SK-N-MC (cell line): ENCODE data around the gene TEDC2.

Source experiments
- EZH2 ChIP-seq: fragments of 200-600 bp; sonication (generic); IDR thresholded peaks from one replicate; pipeline ENCODE4 v1.6.1; 2017; ENCODE audit warnings: antibody characterized with exemption
- FOXP2 ChIP-seq: optimal IDR thresholded peaks from 2 replicates; pipeline ENCODE3; 2011; ENCODE audit warnings: mild to moderate bottlenecking, moderate library complexity; ENCODE audit not compliant: insufficient read depth; ENCODE audit errors: extremely low read length, control extremely low read depth
- POLR2AphosphoS5 ChIP-seq: IDR thresholded peaks from 2 replicates; pipeline ENCODE4 v1.6.1; 2012; ENCODE audit warnings: mild to moderate bottlenecking, low read depth, low read length, borderline replicate concordance

DNA sequence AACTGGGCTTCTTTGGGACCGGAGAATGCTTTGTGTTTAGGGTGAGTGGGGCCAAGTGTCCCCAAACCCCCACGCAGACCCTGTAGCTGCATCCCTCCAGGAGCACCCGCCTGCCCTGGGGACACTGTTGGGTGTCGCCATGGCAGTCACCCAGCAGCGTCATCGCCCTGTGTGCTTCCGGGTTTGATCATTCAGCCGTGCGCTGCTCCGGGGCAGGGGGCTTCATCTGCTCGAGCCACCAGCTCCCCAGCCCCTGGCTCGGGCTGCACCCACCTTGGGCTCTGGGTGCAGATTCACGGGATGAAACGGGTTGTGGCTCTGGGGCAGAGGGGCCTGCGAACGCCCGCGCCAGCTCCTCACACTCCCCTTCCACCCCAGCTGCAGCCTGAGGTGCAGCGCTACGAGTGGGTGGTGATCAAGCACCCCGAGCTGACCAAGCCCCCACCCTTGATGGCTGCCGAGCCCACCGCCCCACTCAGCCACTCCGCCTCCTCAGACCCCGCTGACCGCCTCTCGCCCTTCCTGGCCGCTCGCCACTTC, 40.1 kb downstream of the TEDC2 start:
- TF ChIP-seq EZH2: no peak
- TF ChIP-seq FOXP2: no peak
- TF ChIP-seq POLR2AphosphoS5: no peak
